Mammary epithelial cell (primary cell): ENCODE measurements around the gene THPO.

ENCODE experiments used
- EZH2 ChIP-seq: IDR thresholded peaks from 2 replicates; pipeline ENCODE4 v1.6.1; 2012; ENCODE audit warnings: low read length, inconsistent platforms, borderline replicate concordance
- TF ChIP-seq, protein P1 (sequence below), 2 donors: IDR thresholded peaks in 1 of 2; conservative IDR thresholded peaks in 1 of 2; 2 replicates each; pipeline ENCODE4 v1.5.1; 2011 to 2012; ENCODE audit warnings: inconsistent platforms in 2 of 2, low read length in 2 of 2, mild to moderate bottlenecking in 2 of 2, control low read depth in 1 of 2, low read depth in 1 of 2; ENCODE audit not compliant: insufficient read depth in 1 of 2; ENCODE audit errors: extremely low read depth in 1 of 2

DNA sequence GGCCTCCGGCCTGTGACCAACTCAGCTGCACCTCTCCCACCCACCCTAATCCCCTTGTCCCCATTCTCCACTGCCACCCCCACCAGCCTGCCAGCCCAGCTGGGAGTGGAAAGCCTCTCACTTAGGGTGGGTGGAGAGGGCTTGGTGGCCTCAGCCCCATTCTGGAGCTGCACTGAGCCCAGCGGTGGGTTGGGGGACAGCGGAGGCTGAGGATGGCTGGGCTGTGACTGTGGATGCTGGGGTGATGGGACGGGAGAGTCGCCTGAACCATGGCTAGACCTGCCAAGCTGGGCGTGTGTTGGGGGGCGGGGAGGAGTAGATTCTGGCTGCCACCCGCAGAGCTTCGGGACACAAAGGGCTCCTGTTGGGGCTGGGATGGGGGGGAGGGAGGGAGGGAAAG, 18.4 kb downstream of the THPO start:
- TF ChIP-seq, protein P1, sequence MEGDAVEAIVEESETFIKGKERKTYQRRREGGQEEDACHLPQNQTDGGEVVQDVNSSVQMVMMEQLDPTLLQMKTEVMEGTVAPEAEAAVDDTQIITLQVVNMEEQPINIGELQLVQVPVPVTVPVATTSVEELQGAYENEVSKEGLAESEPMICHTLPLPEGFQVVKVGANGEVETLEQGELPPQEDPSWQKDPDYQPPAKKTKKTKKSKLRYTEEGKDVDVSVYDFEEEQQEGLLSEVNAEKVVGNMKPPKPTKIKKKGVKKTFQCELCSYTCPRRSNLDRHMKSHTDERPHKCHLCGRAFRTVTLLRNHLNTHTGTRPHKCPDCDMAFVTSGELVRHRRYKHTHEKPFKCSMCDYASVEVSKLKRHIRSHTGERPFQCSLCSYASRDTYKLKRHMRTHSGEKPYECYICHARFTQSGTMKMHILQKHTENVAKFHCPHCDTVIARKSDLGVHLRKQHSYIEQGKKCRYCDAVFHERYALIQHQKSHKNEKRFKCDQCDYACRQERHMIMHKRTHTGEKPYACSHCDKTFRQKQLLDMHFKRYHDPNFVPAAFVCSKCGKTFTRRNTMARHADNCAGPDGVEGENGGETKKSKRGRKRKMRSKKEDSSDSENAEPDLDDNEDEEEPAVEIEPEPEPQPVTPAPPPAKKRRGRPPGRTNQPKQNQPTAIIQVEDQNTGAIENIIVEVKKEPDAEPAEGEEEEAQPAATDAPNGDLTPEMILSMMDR (conservative IDR thresholded peaks at IDR 0.05 in 1 of 2, IDR thresholded peaks at IDR 0.05 in 1 of 2; ENCODE audit: extremely low read depth in 1 of 2, insufficient read depth in 1 of 2, low read depth in 1 of 2, low read length in 2 of 2) = no peak
- TF ChIP-seq EZH2 = no peak
